ENCODE data around the gene ANAPC1.
"Not testable (repeated sequence)": the region's sequence is repeated elsewhere in the genome, so short reads cannot be mapped to it uniquely, and the experiment has no call there.

GRCh38 chr2:111830479-111830878 is 53.5 kb downstream of the ANAPC1 start:
- TF ChIP-seq CTCF (conservative IDR thresholded peaks at IDR 0.05; ENCODE audit: low read depth, low read length); EZH2 (IDR thresholded peaks at IDR 0.05; ENCODE audit: low read length, unreplicated experiment); EZH2phosphoT487 (IDR thresholded peaks at IDR 0.05; ENCODE audit: borderline replicate concordance, low read length): not testable (repeated sequence)
